HG03064 (cell line): ENCODE measurements around the gene CHCHD3.
"Not testable (repeated sequence)": the region's sequence is repeated elsewhere in the genome, so short reads cannot be mapped to it uniquely, and the experiment has no call there.

Source experiments
- ATAC-seq: cut with Tn5 transposase; IDR thresholded peaks from one replicate; pipeline ENCODE4 v1.9.1; 2021; ENCODE audit warnings: low read depth; ENCODE audit not compliant: unreplicated experiment

CHCHD3 gene

GRCh38 chr7:133048589-133048988 is 33.3 kb downstream of the CHCHD3 start:
- ATAC-seq: no peak

GRCh38 chr7:133047321-133047720 is 34.6 kb downstream of the CHCHD3 start:
- ATAC-seq: no peak

- ATAC-seq: no peak
These were observed 37.0 kb downstream of the CHCHD3 start for GRCh38 chr7:133044722-133045473.

- no peak for ATAC-seq
These were observed 41.2 kb downstream of the CHCHD3 start for GRCh38 chr7:133040674-133041073.

GRCh38 chr7:133040178-133040577 is 41.7 kb downstream of the CHCHD3 start:
- ATAC-seq: no peak

- no peak for ATAC-seq
These were observed 42.3 kb downstream of the CHCHD3 start for GRCh38 chr7:133039614-133040013.

GRCh38 chr7:133036289-133036688 is 45.6 kb downstream of the CHCHD3 start:
- no peak for ATAC-seq

GRCh38 chr7:133035240-133035639 is 46.6 kb downstream of the CHCHD3 start:
- not testable (repeated sequence) for ATAC-seq

GRCh38 chr7:133030346-133030745 is 51.5 kb downstream of the CHCHD3 start:
- no peak for ATAC-seq

GRCh38 chr7:133029463-133029862 is 52.4 kb downstream of the CHCHD3 start:
- ATAC-seq: no peak

- ATAC-seq: no peak
These were observed 54.5 kb downstream of the CHCHD3 start for GRCh38 chr7:133027397-133027796.

GRCh38 chr7:133026210-133026859 is 55.6 kb downstream of the CHCHD3 start:
- ATAC-seq: no peak

- ATAC-seq: no peak
These were observed 56.8 kb downstream of the CHCHD3 start for GRCh38 chr7:133025056-133025455.

GRCh38 chr7:133024596-133024995 is 57.3 kb downstream of the CHCHD3 start:
- no peak for ATAC-seq

GRCh38 chr7:133023370-133024071 is 58.4 kb downstream of the CHCHD3 start:
- ATAC-seq: no peak

- no peak for ATAC-seq
These were observed 59.2 kb downstream of the CHCHD3 start for GRCh38 chr7:133022661-133023060.

GRCh38 chr7:133021196-133021595 is 60.7 kb downstream of the CHCHD3 start:
- ATAC-seq: no peak

GRCh38 chr7:133020496-133020895 is 61.4 kb downstream of the CHCHD3 start:
- no peak for ATAC-seq

GRCh38 chr7:133019590-133019989 is 62.3 kb downstream of the CHCHD3 start:
- ATAC-seq: no peak

GRCh38 chr7:133016604-133017003 is 65.3 kb downstream of the CHCHD3 start:
- no peak for ATAC-seq

GRCh38 chr7:133015888-133016287 is 66.0 kb downstream of the CHCHD3 start:
- no peak for ATAC-seq

GRCh38 chr7:133011746-133012145 is 70.1 kb downstream of the CHCHD3 start:
- no peak for ATAC-seq
